HG03095 (cell line): ENCODE results near the gene CCL15.

ENCODE experiments used
- ATAC-seq: cut with Tn5 transposase; IDR thresholded peaks from one replicate; pipeline ENCODE4 v1.9.1; 2021; ENCODE audit warnings: moderate library complexity; ENCODE audit not compliant: unreplicated experiment

The CCL15 gene

GRCh38 chr17:35949401-35949800 lies 52.0 kb downstream of the CCL15 start:
- no peak for ATAC-seq

- no peak for ATAC-seq
Observed at GRCh38 chr17:35948092-35948491, 53.3 kb downstream of the CCL15 start.
